Caco-2 (cell line): ENCODE data around the gene OSBPL10. TPM values are rescaled to one million over a fixed set of nuclear protein-coding genes. Genes with fewer than 3 reads are reported as not detected.

Experiments
- BruUV-seq: library from RNA; stranded (reverse); fragments of 400-500 nt; replicated peaks from 2 replicates; lab custom pipeline; 2021; lab: Mats Ljungman, UMichigan
- CTCF ChIA-PET: fragments of 300-600 bp; sonication (Branson Sonifier 250); formaldehyde crosslinking; loops from one replicate; lab custom pipeline; 2022; ENCODE audit warnings: antibody characterized with exemption; lab: Charles Lee
- POLR2A ChIA-PET: fragments of 300-600 bp; sonication (Branson Sonifier 250); formaldehyde crosslinking; loops from one replicate; lab custom pipeline; 2022; ENCODE audit warnings: antibody characterized with exemption; lab: Charles Lee
- DNase-seq, 2 experiments: peaks; one replicate each; pipeline versions ENCODE4 v3.0.0 to v3.0.0-alpha.2; 2020 to 2022
- H3K27me3 ChIP-seq: replicated peaks from 2 replicates; pipeline ENCODE4 v1.6.0; 2011; ENCODE audit warnings: low read length; ENCODE audit not compliant: control insufficient read depth, insufficient read depth
- H3K36me3 ChIP-seq: 2 replicates; pipeline ENCODE4 v1.5.1; 2011; ENCODE audit warnings: low read length; ENCODE audit not compliant: control insufficient read depth, insufficient read depth
- H3K4me1 ChIP-seq: fragments of 250-450 bp; sonication (Bioruptor Pico); 2 replicates; pipeline ENCODE4 v1.5.1; 2020; ENCODE audit warnings: mild to moderate bottlenecking
- H3K4me3 ChIP-seq: 2 replicates; pipeline ENCODE4 v1.5.1; 2011; ENCODE audit warnings: low read depth, mild to moderate bottlenecking, control low read depth, low read length
- H3K9me3 ChIP-seq: fragments of 250-450 bp; sonication (Bioruptor Pico); 2 replicates; pipeline ENCODE4 v1.5.1; 2020; ENCODE audit warnings: mild to moderate bottlenecking, moderate library complexity
- H3K27ac Mint-ChIP-seq: one replicate; pipeline ENCODE4 v1.8.0; 2022; ENCODE audit warnings: mixed read lengths; ENCODE audit not compliant: unreplicated experiment
- H3K27me3 Mint-ChIP-seq: one replicate; pipeline ENCODE4 v1.8.0; 2022; ENCODE audit warnings: mixed read lengths; ENCODE audit not compliant: insufficient read depth, unreplicated experiment
- H3K36me3 Mint-ChIP-seq: one replicate; pipeline ENCODE4 v1.8.0; 2022; ENCODE audit warnings: mild to moderate bottlenecking, mixed read lengths; ENCODE audit not compliant: insufficient read depth, unreplicated experiment
- H3K4me1 Mint-ChIP-seq: one replicate; pipeline ENCODE4 v1.8.0; 2022; ENCODE audit warnings: low read depth, mixed read lengths; ENCODE audit not compliant: unreplicated experiment
- H3K4me3 Mint-ChIP-seq: one replicate; pipeline ENCODE4 v1.8.0; 2022; ENCODE audit warnings: mild to moderate bottlenecking, moderate library complexity, mixed read lengths; ENCODE audit not compliant: unreplicated experiment
- H3K9me3 Mint-ChIP-seq: one replicate; pipeline ENCODE4 v1.8.0; 2022; ENCODE audit warnings: mixed read lengths; ENCODE audit not compliant: unreplicated experiment
- intact Hi-C: fragments of 100-400 bp; cut with micrococcal nuclease; formaldehyde crosslinking; loops from one replicate; pipeline ENCODE4 v1.10.0; 2022; ENCODE audit not compliant: unreplicated experiment
- total RNA-seq: library from RNA; stranded (reverse); gene quantifications from 2 replicates; pipeline ENCODE4 v1.2.3, GENCODE V29; 2022
- TF ChIP-seq, protein P1 (sequence below), 2 experiments: fragments of 200-600 bp in 1 of 2; IDR thresholded peaks; 1 replicate in 1 of 2; 2 replicates in 1 of 2; pipeline versions ENCODE4 v1.5.1 to v1.8.0; 2011 to 2022; ENCODE audit warnings: antibody characterized with exemption in 1 of 2, control low read depth in 1 of 2, inconsistent platforms in 1 of 2, low read depth in 1 of 2, low read length in 1 of 2, mild to moderate bottlenecking in 1 of 2, moderate library complexity in 1 of 2; ENCODE audit not compliant: insufficient read depth in 1 of 2, severe bottlenecking in 1 of 2, unreplicated experiment in 1 of 2

The OSBPL10 gene
- total RNA-seq, 1 experiment from 2014 or later, result 71.2 TPM

DNA sequence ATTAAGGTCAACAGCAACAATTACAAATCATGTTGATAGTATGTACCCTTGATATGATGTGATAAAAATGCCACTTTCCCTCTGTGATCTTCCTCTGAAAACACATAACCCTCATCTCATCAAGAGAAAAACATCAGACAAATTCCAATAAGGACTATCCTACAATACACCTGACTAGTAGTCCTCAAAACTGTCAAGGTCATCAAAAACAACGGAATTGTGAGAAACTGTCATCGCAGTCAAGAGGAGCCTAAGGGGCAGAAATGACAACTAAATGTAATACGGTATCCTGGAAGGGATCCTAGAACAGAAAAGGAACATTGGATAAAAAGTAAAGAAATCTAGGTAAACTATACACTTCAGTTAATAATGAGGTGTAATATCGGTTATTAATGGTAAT, 59.2 kb downstream of the OSBPL10 start:
- H3K27me3 Mint-ChIP-seq, result no peaks in the 10 kb centered on the region
- H3K9me3 ChIP-seq, result peaks cover 6% of the 10 kb centered on the region; the same call in 1 of the 2 replicates
- H3K4me3 ChIP-seq, result no peak overlapping the region
- H3K4me3 Mint-ChIP-seq, result no peak overlapping the region
- no peaks in the 10 kb centered on the region for H3K36me3 ChIP-seq
- no TSS peak for BruUV-seq
- H3K27ac Mint-ChIP-seq, result peak overlapping the region; percentile 98
- peaks cover 64% of the 10 kb centered on the region for H3K4me1 ChIP-seq
- H3K9me3 Mint-ChIP-seq, result peaks cover 14% of the 10 kb centered on the region
- ChIA-PET POLR2A (no interaction called here), CTCF (no interaction called here)
- TF ChIP-seq, protein P1, sequence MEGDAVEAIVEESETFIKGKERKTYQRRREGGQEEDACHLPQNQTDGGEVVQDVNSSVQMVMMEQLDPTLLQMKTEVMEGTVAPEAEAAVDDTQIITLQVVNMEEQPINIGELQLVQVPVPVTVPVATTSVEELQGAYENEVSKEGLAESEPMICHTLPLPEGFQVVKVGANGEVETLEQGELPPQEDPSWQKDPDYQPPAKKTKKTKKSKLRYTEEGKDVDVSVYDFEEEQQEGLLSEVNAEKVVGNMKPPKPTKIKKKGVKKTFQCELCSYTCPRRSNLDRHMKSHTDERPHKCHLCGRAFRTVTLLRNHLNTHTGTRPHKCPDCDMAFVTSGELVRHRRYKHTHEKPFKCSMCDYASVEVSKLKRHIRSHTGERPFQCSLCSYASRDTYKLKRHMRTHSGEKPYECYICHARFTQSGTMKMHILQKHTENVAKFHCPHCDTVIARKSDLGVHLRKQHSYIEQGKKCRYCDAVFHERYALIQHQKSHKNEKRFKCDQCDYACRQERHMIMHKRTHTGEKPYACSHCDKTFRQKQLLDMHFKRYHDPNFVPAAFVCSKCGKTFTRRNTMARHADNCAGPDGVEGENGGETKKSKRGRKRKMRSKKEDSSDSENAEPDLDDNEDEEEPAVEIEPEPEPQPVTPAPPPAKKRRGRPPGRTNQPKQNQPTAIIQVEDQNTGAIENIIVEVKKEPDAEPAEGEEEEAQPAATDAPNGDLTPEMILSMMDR (IDR thresholded peaks at IDR 0.05; ENCODE audit: insufficient read depth in 1 of 2, low read depth in 1 of 2, low read length in 1 of 2, severe bottlenecking in 1 of 2, unreplicated experiment in 1 of 2), result no peak
- intact Hi-C loops, result loop anchor here (2.0 kb wide), 2 partner anchors 19 to 47 kb away; no protein-coding TSS in a partner anchor
- H3K36me3 Mint-ChIP-seq, result peaks cover 26% of the 10 kb centered on the region
- no peak for DNase-seq
- H3K4me1 Mint-ChIP-seq, result peaks cover 52% of the 10 kb centered on the region
- no peaks in the 10 kb centered on the region for H3K27me3 ChIP-seq

DNA sequence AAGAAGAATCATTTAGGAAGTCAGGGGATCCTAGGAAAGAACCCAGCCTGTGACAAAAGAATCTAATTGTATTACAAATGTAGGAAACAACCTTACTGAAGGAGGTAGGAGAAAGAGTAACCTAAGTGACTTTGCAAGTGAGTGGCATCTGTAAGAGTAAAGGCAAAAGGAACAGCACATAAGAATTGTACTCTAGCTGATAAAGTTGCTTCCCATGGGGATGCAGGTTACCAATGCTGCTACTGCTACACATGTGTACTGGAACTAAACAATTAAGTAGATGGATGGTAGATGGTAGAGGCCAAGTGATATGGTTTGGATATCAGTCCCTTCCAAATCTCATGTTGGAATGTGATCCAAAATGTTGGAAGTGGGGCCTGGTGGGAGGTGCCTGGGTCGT, 60.8 kb downstream of the OSBPL10 start:
- no peak overlapping the region for H3K4me3 ChIP-seq
- H3K27me3 Mint-ChIP-seq, result no peaks in the 10 kb centered on the region
- CTCF ChIA-PET, result no interaction called here

DNA sequence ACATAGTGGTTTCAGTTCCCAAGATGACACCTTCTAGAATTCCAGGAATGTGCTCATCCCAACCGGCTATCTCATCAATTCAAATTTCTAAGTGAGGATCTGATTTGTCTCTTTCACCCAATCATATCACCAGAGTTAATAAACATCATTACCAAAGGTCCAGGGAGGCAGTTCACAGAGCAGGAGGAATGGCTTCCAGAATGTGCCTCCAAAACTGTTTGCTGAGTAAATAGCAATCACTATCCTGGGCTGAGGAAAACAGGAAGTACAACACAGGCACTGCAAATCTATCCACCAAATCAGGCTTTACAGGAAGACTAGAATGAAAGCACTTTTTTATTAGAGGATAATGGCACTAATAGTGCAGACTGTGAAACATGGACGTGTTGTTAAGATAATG, 61.5 kb downstream of the OSBPL10 start:
- peaks cover 26% of the 10 kb centered on the region for H3K36me3 Mint-ChIP-seq
- ChIA-PET CTCF (no interaction called here), POLR2A (no interaction called here)
- intact Hi-C loops, result no loop called here
- BruUV-seq, result no TSS peak
- no peaks in the 10 kb centered on the region for H3K27me3 Mint-ChIP-seq
- DNase-seq, result no peak
- H3K9me3 Mint-ChIP-seq, result peaks cover 14% of the 10 kb centered on the region
- H3K27ac Mint-ChIP-seq, result peak overlapping the region; percentile 83
- Histone ChIP-seq H3K4me1 (peaks cover 62% of the 10 kb centered on the region), H3K4me3 (no peak overlapping the region), H3K9me3 (peaks cover 6% of the 10 kb centered on the region; the same call in 1 of the 2 replicates), H3K36me3 (no peaks in the 10 kb centered on the region), H3K27me3 (no peaks in the 10 kb centered on the region)
- peaks cover 59% of the 10 kb centered on the region for H3K4me1 Mint-ChIP-seq
- peak overlapping the region; percentile 36 for H3K4me3 Mint-ChIP-seq
- TF ChIP-seq, protein P1 (IDR thresholded peaks at IDR 0.05; ENCODE audit: insufficient read depth in 1 of 2, low read depth in 1 of 2, low read length in 1 of 2, severe bottlenecking in 1 of 2, unreplicated experiment in 1 of 2), result no peak

More for the DNA sequence above, 60.8 kb downstream of the OSBPL10 start:
- intact Hi-C loops, result no loop called here
- TF ChIP-seq, protein P1 (IDR thresholded peaks at IDR 0.05; ENCODE audit: insufficient read depth in 1 of 2, low read depth in 1 of 2, low read length in 1 of 2, severe bottlenecking in 1 of 2, unreplicated experiment in 1 of 2), result no peak
- POLR2A ChIA-PET, result no interaction called here
- peaks cover 68% of the 10 kb centered on the region for H3K4me1 ChIP-seq
- Mint-ChIP-seq H3K4me3 (peak overlapping the region; percentile 36), H3K4me1 (peaks cover 59% of the 10 kb centered on the region), H3K9me3 (peaks cover 14% of the 10 kb centered on the region), H3K36me3 (peaks cover 25% of the 10 kb centered on the region), H3K27ac (peak overlapping the region; percentile 45)
- no peak for DNase-seq
- no peaks in the 10 kb centered on the region for H3K27me3 ChIP-seq
- BruUV-seq, result no TSS peak
- H3K9me3 ChIP-seq, result peaks cover 6% of the 10 kb centered on the region; the same call in 1 of the 2 replicates
- no peaks in the 10 kb centered on the region for H3K36me3 ChIP-seq
